Fibroblast of upper back skin (primary cell): ENCODE measurements around the gene CNTN5.

Experiments
- DNase-seq: peaks from one replicate; pipeline ENCODE4 v3.0.0-alpha.2; 2013

Gene CNTN5

DNA sequence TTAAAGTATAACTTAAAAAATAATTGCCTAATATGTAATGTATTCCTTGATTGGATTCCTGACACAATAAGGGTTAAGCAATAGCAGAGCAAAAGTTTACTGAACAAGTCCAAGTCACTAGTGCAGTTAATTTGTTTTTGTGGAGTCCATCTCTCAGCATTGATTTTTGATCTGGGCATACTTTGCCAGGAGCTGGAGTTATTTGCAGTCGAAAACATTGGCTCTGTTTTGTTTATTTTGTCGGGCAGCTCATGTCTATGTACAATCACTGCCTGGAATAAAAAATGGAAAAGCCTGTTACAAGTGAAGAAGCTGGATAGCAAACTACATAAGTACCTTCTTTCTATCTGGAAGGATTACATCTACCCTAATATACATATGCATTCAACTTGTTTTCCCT is 625.2 kb downstream of the CNTN5 start:
- no peak for DNase-seq

DNA sequence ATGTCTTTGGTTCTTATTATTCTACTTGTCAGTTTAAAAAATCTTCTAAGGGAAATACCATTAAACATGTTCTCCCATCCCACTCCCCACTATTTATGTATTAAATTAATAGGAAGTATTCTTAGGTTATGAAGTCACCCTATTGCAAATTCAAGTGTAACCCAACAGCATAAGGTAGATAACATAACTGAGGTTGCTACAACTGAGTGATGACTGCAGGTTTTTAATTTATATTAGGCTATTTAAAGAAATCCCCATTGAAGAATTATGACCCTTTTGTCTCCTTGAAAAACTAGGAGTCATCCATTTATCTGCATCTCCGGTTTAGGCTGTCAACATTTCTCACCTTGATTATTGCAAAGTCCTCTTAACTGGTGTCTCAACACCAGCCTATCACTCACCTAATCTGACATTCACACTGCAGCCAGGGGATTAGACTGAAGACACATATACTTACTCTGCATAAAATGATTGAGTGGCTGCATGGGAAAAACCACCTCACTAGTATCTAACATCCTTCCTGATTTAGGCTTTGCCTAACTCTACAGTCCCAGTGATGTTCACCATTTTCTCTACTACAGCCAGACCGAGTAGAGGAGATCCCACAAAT is 649.4 kb downstream of the CNTN5 start:
- no peak for DNase-seq

DNA sequence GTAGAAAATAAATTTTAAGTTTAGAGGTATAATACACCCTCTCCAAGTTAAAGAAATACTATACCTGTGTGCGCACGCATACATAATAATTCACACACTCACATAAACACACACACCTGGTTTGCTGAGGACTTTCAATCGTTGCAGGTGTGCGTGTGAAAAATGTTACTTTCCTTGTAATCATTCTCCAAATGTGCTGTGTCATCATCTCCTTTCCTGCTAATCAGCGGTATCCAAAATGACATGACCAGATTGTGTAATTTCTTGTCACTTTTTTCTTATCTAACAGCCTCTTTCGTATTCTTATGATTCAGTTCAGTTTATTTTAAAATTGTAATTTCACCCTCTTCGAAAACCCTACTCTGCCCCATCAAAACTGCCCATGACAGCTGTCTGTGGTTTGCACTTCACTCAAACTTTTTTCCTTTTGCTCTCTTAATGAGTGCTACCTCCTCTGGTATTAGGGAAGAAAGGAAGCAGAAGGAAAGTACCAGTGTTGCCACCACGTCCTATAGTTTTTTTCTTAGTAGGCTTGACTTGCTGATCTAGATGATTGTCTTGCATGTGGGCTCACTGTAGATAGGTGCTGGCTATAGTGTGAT is 651.2 kb downstream of the CNTN5 start:
- DNase-seq, result no peak

DNA sequence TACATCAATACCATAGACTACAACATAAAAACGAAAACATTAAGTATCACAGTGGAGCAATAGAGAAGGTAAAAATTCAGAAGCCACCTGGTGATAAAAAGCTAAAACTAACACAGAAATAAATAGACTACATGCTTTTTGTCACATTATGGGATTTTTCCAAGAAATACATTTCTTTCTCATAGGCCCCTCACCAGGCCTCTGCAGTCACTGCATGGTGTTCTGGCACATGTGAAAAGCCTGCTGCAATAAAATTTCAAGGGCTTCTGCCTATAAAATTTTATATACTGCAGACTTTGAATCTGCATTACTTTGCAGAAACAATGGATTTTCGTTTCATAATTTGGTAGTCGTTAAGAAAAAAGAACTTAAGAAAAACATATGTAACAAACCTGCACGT is 655.5 kb downstream of the CNTN5 start:
- no peak for DNase-seq

DNA sequence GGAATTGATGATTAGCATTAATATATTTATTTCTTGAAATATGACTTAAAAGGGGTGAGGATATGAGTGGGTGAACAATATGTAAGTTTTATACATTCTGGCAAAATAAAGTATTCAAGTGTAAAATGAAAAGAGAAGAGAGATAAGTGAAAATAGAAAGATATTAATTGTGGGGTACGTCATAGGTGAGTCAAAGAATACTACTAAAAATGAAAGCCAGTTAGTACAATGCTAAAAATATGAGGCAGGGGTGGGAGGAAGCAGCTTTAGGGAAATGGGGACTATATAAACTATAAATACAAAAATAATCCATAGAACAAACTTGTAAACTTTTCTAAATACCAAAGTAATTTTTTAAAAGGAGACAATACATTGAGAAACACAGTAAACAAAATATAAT is 661.4 kb downstream of the CNTN5 start:
- DNase-seq, result no peak

DNA sequence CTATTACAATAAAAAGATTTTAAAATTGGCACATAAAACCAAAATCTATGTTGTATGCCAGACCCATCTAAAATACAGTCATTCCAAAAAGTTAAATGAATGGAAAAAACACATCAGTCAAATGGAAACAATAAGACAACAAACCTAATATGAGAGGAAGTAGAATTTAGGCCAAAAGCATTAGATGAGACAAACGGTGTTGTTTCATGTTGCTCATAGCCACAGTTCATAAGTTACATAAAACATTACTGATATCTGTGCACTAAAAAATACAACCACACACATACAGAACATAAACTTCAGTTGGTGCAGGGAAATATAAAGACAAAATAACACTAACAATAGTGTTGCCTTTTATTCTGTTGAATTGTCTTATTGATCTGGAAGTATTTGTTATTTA is 661.9 kb downstream of the CNTN5 start:
- DNase-seq, result no peak

DNA sequence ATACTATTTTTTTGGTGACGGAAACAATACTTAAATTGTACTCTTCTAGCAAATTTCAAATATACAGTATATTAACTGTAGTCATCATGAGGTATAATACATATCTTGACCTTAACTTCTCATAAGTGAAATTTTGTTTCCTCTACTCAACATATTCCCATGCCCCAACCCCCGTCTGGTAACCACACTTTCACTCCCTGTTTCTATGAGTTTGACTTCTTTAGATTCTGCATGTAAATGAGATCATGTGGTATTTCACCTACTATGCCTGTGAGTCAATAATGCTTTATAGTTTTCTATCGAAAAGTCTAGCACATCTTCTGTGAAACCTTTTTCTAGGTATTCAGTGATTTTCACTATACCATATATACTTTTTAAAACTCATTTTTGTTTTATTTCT is 663.2 kb downstream of the CNTN5 start:
- no peak for DNase-seq

DNA sequence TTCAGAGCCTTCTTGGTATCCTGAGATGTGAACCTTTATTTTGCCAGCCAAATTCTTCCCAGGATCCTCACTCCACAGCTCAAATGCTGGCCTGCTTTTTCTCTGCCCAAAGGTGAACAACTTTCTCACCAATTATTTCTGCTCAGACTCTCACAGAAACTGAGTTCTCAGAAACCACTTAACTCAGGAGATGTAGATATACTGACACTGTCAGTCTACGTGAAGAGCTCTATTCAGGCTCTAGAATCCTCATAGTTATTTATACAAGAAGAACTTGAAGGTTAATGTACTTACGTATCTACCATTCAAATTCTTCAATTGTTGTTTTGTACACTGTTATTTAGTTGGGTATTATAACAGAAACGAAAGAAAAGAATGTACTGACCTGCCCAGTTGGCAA is 666.1 kb downstream of the CNTN5 start:
- no peak for DNase-seq

DNA sequence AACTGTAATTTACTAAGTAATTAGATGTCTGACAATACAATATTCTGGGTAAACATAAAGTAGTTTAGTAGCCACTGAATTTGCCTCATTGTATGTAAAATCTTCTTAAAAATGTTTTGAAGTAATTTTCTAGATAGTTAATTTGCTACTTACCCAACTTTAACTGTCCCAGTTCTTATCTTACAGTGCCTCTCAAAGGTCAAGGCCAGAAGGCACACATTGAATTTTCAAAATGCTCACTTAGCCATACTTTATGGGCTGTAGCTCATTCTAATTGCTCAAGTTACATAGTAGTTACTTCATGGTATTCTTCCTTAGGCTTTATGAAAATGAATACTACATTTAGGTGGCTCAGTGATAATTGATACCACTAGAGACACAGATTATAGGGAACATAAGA is 666.6 kb downstream of the CNTN5 start:
- DNase-seq, result no peak

DNA sequence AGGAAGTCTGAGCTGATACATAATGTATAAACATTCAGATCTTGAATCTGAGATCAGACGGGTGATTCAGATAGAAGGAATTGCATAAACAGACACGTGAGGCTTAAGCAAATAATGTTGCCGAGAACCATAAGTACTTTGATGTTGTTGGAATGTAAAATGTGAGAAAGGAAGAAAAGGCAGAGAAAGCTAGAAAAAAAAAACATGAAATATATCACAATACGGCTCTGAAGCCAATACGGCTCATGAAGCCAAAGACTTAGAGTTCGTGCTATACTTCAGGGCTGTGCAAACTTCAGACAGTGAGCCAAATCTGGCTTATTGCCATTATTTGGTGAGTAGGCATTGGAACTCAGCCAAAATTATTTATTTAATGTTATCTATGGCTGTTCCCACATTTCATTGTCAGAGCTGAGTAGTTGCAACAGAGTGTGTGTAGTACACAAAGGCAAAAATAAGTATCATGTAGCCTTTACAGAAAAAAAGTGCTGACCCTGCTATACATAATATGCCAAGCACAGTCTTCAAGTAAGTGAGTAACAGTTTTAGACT is 673.3 kb downstream of the CNTN5 start:
- DNase-seq, result peak; percentile 23

DNA sequence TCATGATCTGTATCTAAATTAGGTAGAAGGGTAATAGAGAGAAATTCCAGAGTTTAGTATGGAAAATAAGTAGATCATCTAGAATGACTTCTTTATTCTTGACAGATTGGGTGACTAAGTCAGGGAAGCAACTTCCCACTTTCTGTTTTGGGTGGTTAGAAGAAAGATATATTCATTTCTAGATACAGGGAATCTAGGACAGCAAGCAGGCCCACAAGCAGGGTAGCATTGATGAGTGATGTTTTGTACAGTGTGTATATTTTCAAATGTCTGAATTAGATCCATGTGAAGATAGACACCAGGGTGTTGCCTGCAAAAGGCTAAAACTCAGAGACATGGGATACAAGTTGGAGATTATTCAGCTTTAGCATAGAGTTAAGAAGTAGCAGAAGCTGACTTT is 674.4 kb downstream of the CNTN5 start:
- DNase-seq, result no peak

DNA sequence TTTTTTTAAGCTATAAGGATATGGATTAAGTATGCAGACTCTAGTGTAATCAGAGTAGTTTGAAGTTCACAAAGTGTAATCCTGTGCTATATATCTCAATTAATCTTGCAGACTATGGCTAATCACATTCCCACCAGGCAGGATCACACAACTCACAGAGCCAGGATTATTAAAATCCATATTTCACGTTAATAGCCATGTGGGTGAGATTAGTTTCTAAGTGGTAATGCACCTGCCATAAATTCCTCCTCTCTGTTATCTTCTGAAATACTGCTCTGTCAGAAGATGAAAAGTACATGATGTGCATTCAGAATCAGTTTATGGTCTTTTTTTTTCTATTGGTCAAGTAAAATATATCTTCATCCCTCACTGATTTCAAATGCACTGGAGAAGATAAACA is 686.1 kb downstream of the CNTN5 start:
- no peak for DNase-seq

DNA sequence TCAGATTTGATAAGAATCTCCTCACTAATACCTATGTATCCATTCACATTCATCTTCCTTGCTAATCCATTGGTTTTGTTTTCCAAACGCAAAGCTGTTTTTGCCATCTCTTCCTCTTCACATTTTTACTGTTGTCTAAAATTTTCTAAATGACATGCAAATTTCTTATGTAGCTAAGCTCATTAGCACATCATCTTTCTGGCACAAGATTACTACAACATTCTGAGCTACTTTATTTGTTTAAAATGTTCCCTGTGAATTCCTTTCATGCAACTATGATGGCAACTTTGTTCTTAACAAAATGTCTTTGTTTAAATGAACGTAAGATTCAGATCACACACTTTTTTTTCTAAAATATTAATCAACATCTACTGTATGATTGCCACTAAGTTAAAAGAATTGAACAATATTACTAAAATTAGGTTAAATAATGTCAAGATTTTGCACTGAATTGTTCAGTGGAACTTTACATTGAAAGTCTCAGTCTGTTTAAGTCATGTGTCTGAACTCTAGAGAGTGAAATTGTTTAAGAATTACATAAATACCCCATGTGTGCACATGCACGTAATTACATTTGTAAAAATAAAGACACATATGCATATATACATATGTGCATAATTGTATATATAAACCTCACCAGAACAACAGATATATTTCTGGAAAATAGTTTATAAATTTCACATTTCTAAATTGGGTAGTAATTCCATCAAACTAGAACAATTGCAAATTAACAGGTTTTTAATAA is 688.4 kb downstream of the CNTN5 start:
- no peak for DNase-seq

DNA sequence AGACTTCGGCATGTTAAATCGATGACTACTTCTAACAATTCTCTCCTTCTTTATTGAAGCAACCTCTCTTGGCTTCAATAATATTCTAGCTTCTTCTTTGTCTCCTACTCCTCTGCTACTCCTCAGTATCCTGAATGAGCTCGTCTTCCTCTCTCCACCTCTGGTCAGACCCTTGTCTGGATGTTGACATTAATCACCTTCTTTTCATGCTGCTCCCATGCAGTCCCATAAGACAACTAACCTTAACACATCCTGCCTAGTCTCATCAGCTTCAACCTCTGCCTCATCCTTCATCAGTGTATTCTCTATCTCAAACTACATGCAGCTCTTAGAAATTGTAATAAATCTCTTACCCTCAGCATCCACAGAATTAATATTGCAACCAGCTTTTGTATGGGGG is 695.6 kb downstream of the CNTN5 start:
- DNase-seq, result no peak

DNA sequence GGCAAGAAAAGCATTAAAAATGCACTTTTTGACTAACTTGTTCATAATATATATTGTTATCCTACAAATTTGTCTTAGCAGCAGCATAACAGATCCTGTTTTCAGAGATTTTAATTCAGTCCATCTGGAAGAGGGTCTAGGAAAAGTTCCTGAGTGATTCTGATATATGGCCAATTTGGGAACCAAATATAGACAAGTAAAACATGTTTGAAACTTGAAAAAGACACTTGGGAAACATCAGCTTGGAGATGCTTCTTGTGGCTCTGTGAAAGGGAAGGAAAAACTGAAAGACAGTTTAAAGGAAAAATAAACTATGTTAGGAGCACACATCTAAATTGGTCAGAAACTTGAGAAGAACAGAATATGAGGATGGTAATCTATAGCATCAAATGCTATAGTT is 697.5 kb downstream of the CNTN5 start:
- no peak for DNase-seq

DNA sequence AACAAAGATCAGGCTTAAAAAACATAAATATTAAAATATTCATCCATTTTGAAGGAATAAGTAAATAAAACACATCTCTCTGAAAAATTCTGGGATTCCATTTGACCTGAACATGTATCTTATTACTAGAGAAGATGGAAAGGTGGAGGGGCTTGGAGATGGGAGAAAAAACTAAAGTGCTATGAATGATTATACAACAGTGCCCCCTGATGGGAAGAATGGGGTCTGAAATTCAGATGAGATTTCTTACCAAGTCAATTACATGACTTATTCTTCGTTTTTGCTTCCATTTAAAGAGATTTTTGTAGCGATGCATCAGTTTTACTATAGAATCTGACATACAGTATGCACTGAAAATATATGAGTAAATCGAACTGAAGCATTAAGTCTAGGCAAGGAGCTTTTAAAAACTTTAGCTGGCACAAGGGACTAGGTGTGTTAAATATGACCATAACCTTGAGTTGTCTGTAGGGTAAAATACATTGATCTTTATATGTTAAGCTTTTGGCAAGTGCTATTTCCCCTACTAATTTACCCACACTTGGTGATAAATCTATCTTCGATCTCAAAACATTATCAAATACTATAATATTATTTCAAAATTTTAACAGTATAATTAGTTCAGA is 718.8 kb downstream of the CNTN5 start:
- DNase-seq, result peak; percentile 36

DNA sequence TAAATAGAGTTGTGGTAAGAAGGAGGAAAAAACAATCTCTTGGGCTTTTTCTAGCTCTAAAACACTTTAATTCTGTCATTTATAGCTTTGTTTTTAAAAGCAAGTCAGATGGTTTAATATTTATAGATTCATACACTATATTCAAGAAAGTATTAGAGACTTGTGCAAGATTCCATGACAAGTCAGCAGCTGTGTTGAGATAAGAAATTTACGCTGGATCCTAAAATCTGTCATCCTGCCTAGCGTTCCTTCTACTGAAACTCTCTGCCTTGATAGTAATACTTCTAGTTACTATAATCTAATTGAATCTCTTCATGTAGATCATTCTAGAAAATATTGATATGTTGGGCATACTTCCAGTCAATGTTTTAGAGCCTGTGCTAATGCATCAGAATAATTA is 721.8 kb downstream of the CNTN5 start:
- no peak for DNase-seq

DNA sequence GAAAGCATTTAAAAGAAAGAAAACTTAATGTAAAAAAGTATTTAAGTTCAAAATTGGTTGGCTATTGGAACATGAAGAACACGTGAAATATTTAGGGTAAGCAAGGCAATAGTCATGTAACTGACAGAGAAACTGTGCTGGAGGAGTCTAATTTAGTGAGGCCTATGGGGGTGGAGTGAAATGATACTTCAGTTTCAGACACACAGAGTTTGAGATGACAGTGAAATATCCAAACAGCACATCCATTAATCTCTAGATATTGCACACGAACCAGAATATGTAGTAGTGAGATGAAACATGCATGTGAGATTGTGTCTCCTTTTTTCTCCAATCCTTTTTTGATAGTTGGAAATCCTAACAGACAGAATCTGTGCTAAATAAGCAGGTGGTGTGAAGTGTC is 739.0 kb downstream of the CNTN5 start:
- DNase-seq, result no peak

DNA sequence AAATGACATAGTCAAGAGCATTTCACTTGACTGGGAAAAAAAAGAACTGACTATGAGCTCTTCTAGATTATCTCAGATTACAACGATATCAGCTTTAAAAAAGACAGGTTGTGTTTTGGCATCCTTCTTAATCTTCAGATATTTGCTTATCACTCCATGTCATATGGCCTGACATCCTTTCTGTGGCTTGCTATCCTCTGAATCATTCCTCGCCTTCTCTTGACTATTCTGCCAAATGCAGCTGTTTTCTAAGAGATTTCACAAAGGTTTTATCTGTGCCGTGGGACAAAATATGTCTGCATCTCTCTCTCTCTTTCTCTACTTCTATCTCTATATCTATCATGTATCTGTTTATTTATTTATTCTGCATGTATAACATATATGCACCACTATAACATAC is 746.1 kb downstream of the CNTN5 start:
- DNase-seq, result no peak

DNA sequence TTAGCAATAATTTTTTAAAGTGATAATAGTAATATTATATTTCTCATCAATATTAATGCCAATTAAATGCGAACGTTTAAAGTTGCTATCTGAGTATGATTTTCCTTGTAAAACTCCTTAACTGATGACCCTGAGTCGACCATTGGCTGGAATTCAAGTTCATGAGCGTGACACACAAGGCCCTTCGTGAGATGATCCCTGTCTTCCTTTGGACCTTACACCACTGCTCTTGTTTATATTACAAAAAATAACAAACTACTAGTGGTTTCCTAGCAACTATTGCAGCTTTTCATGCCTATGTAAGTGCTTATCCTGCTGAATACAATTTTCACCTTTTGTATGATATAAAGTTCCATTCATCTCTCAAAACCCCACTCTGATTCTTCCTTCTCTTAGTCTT is 752.9 kb downstream of the CNTN5 start:
- DNase-seq, result peak; percentile 3

DNA sequence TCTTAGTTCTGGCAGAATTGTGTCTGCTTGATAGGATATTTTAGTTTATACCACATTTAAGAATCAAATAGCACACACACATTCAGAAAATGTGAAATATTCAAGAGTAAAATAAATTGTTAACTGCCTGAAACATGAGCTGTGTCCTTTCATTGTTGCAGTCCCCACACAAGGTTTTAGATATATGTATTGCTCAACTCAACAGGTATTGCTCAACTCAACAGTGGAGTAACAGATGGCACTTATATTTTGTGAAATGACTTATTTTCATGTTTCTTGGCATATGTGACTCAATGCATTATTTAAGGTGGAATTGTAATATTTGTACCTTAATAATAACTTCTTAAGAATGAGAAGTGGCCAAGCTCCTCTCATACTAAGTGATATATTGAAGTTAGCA is 760.3 kb downstream of the CNTN5 start:
- no peak for DNase-seq

DNA sequence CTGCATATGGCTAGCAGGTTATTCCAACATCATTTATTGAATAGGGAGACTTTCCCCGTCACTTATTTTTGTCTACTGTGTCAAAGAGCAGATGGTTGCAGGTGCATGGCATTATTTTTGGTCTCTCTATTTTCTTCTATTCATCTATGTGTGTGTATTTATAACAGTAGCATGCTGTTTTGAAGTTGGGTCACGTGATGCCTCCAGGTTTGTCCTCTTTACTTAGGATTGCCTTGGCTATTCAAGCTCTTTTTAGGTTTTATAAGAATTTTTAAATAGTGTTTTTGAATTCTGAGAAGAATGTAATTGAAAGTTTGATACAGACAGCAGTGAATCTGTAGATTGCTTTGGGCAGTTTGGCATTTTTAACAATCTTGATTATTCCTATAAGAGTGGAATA is 770.6 kb downstream of the CNTN5 start:
- no peak for DNase-seq

DNA sequence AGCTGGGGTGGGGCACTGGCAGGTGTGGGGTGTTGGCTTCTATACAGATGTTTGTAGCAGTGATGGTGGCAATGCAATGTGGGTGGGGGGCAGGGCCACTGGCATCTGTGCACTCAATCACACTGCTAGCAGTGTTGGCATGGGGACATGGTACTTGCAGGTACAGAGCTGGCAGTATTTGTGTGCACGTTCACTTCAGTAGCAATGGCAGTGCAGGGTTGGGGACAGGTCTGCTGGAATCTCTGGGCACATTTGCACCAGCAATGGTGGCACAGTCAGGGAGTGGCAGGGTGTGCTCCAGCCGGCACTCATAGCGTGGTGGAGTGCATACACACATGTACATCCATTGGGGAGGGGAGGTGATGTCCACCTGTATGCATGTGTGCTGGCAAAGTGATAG is 775.2 kb downstream of the CNTN5 start:
- DNase-seq, result no peak

DNA sequence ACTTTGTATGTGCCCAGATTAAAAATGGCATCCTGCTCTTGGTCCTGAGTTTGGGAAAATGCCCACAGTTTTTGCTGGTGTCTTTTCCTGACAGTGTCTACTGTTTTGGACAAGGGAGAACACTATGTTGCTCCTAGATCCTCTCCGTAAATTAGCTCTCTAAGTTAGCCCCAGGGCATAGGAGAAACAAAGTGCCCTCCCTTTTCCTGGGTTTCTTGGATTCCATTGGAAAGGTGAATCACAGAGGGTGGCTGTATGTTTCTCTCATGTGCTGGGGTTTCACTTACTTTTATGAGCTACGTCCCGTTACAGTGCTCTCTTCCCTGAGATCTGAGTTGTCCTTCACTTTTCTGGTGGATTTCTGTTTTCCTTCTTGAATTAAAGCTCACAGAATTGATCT is 782.8 kb downstream of the CNTN5 start:
- DNase-seq, result no peak
